Middle frontal gyrus (tissue), 1 donor: ENCODE measurements around the gene NHEJ1.
"Not testable (repeated sequence)": the region's sequence is repeated elsewhere in the genome, so short reads cannot be mapped to it uniquely, and the experiment has no call there.

Experiments used
- DNase-seq: peaks from one replicate; pipeline ENCODE4 v3.0.0-alpha.2; 2015; ENCODE audit warnings: low spot score; ENCODE audit errors: extremely low spot score

Gene NHEJ1

GRCh38 chr2:219160186-219161017 is at the start of gene NHEJ1:
Gene NHEJ1, minus strand, starts transcription at chr2:219160815. Its CDS starts 2,453 bp downstream, at chr2:219158362.
- peak; percentile 78 for DNase-seq

GRCh38 chr2:219209236-219210195 is 48.9 kb upstream of the NHEJ1 start:
- DNase-seq, result no peak

DNA sequence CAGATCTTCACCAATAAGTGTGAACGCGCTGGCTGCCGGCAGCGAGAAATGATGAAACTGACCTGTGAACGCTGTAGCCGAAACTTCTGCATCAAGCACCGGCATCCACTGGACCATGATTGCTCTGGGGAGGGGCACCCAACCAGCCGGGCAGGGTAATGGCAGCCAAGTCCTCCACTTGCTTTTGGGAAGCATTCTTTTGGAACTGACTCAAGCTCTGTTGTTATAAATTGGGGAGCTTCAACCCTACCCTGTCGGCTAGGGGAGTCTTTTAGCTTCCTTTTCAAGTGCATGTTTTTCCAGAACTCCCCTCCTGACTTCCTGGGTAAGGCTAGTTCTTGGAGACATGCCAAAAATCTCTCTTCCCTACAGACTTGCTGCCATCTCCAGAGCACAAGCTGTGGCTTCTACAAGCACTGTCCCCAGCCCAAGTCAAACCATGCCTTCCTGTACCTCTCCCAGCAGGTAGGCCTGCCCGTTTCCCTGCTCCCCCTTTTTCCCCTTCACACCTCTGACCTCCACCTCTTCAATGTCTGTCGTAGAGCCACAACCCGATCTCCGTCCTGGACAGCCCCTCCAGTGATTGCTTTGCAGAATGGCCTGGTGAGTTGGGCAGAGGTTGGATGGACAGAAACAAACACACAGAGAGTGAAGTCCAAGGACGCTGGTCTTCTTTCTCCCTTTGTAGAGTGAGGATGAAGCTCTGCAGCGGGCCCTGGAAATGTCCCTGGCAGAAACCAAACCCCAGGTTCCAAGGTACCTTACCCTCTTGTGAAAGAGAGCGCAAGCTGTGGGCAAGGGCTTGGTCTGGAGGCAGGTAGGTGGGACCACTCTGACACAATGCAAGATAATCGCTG is 47.5 kb upstream of the NHEJ1 start:
- DNase-seq, result no peak

- DNase-seq, result peak; percentile 16
Measured at GRCh38 chr2:219207134-219207883, 46.7 kb upstream of the NHEJ1 start.

GRCh38 chr2:219206328-219207133 is 45.9 kb upstream of the NHEJ1 start, which contains the start of gene ZFAND2B:
Gene ZFAND2B, plus strand, starts transcription at chr2:219206782. Its CDS starts 206 bp downstream, at chr2:219206988.
- DNase-seq, result peak; percentile 92

- no peak for DNase-seq
Measured at GRCh38 chr2:219205981-219206327, 45.3 kb upstream of the NHEJ1 start.

GRCh38 chr2:219205165-219205538 is 44.5 kb upstream of the NHEJ1 start:
- DNase-seq, result no peak

GRCh38 chr2:219204425-219205164 is 44.0 kb upstream of the NHEJ1 start:
- no peak for DNase-seq

- not testable (repeated sequence) for DNase-seq
Measured at GRCh38 chr2:219201331-219201730, 40.7 kb upstream of the NHEJ1 start.

DNA sequence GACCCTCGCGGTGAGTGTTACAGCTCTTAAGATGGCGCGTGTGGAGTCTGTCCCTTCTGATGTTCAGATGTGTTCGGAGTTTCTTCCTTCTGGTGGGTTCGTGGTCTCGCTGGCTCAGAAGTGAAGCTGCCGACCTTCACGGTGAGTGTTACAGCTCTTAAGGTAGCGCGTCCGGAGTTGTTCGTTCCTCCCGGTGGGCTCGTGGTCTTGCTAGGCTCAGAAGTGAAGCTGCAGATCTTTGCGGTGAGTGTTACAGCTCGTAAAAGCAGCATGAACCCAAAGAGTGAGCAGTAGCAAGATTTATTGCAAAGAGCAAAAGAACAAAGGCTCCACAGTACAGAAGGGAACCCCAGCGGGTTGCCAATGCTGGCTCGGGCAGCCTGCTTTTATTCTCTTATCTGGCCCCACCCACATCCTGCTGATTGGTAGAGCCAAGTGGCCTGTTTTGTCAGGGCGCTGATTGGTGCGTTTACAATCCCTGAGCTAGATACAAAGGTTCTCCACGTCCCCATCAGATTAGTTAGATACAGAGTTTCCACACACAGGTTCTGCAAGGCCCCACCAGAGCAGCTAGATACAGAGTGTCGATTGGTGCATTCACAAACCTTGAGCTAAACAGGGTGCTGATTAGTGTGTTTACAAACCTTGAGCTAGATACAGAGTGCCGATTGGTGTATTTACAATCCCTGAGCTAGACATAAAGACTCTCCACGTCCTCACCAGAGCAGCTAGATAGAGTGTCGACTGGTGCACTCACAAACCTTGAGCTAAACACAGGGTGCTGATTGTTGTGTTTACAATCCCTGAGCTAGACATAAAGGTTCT is 40.1 kb upstream of the NHEJ1 start:
- not testable (repeated sequence) for DNase-seq

DNA sequence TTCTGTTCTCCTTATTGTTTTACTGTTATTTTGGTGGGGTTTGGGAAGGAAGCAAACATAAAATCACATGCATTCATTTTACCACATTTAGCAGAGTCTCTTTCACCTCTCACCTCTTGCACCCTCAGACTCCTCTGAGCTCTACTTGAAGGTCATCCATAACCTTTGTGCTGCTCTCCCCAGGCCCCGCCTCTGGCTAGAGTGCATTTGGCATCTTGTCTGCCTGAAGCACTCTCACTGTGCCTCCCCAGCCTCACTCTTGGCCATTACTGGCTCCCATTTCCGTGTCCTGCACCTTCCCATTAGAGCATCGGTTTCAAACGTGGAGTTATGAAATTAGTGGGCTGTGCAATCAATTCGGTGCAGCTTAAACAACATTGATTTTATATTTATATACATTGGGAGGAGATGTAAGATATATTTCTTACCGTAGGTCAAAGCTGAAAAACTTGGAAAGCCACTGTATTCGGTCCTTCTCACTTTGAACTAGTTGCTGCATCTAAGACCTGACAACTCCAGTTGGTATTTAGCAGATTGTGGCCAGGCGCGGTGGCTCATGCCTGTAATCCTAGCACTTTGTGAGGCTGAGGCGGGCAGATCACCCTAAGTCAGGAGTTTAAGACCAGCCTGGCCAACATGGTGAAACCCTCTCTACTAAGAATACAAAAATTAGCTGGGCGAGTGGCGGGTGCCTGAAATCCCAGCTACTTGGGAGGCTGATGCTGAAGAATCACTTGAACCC is 39.0 kb upstream of the NHEJ1 start:
- no peak for DNase-seq

GRCh38 chr2:219198974-219199373 is 38.4 kb upstream of the NHEJ1 start:
- no peak for DNase-seq

GRCh38 chr2:219197388-219197787 is 36.8 kb upstream of the NHEJ1 start:
- no peak for DNase-seq

GRCh38 chr2:219186754-219187456 is 26.3 kb upstream of the NHEJ1 start:
- no peak for DNase-seq

DNA sequence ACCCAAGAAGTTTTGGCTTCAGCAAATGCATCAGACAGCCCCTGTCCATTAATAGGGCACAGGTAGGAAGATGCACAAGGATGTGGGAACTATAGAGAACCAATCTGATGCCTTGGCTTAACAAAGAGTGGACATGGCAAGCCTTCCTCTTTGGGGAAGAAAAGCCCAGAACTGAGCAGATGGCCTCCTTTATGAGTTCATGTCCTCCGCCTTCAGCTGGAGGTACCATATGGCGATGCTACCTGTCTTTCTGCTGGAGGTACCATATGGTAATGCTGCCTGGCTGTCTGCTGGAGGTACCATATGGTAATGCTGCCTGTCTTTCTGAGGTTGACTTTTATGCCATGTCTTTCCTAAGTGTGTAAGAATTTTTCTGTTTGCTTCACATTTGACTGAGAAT is 23.5 kb upstream of the NHEJ1 start:
- no peak for DNase-seq

DNA sequence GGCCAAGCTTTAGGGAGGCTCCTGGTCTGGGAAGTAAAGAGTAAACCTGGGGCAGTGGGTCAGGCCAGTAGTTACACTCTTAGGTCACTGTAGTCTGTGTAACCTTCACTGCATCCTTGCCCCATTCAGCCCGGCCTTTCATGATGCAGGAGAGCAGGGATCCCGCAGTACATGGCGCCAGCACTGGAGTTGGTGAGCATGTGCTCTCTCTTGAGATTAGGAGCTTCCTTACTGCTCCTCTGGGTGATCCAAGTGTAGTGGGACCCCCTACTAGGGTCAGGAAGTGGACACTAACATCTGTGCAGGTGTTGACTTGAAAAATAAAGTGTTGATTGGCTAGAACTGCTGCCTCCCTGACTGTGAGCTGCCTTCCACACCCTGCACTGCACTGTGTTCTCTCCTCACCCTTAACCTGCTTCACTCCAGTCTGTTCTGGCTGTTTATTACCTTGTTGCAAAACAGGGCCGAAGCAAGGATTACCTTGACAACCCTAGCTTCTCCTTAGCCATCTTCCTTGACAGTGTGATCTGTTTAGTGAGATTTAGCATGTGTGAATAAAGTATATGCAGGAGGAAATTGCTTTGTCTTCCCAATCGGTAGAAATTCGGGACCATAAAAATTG is 22.6 kb upstream of the NHEJ1 start:
- no peak for DNase-seq
